NCI-H2081 treated with DMSO at 0.1 percent for 48 hours (cell line): Measurements from ENCODE around the gene POLR2L.

ENCODE experiments used
- DNase-seq: peaks from one replicate; lab custom pipeline; 2025; lab: John Stamatoyannopoulos, UW

The POLR2L gene

GRCh38 chr11:794013-794765 lies 48.1 kb downstream of the POLR2L start:
- no peak for DNase-seq

- no peak for DNase-seq
These were observed 48.8 kb downstream of the POLR2L start for GRCh38 chr11:793556-793955.

- no peak for DNase-seq
These were observed 49.5 kb downstream of the POLR2L start for GRCh38 chr11:792873-793272.

- DNase-seq, result no peak
These were observed 49.9 kb downstream of the POLR2L start for GRCh38 chr11:792535-792821.

- DNase-seq, result no peak
These were observed 50.4 kb downstream of the POLR2L start for GRCh38 chr11:791658-792534.

GRCh38 chr11:790721-791564 lies 51.4 kb downstream of the POLR2L start:
- no peak for DNase-seq

- no peak for DNase-seq
These were observed 52.4 kb downstream of the POLR2L start, which contains the start of gene CEND1 for GRCh38 chr11:789943-790342. TSS of gene CEND1 (minus strand) at chr11:790090. CDS start at chr11:788576, 1,514 bp downstream.
